Karpas-422 (cell line): ENCODE data around the gene PITPNC1. TPM values are rescaled to one million over a fixed set of nuclear protein-coding genes. Genes with fewer than 3 reads are reported as not detected.

Experiments used
- DNase-seq: peaks from one replicate; pipeline ENCODE4 v3.0.0-alpha.2; 2015
- H2AFZ ChIP-seq: fragments of 200-600 bp; sonication (generic); 2 replicates; pipeline ENCODE4 v1.6.1; 2014; ENCODE audit warnings: antibody characterized with exemption, low read length, mixed read lengths
- H3K27ac ChIP-seq: fragments of 200-600 bp; sonication (generic); 2 replicates; pipeline ENCODE4 v1.5.1; 2014; ENCODE audit warnings: mild to moderate bottlenecking, low read length, moderate library complexity
- H3K27me3 ChIP-seq: fragments of 200-600 bp; sonication (generic); 2 replicates; pipeline ENCODE4 v1.6.1; 2014; ENCODE audit warnings: low read length, mixed read lengths
- H3K36me3 ChIP-seq: fragments of 200-600 bp; sonication (generic); 2 replicates; pipeline ENCODE4 v1.6.1; 2014; ENCODE audit warnings: low read length, mixed read lengths; ENCODE audit not compliant: insufficient read depth
- H3K4me1 ChIP-seq: fragments of 200-600 bp; sonication (generic); 2 replicates; pipeline ENCODE4 v1.6.1; 2014; ENCODE audit warnings: mild to moderate bottlenecking, low read length, mixed read lengths
- H3K4me2 ChIP-seq: fragments of 200-600 bp; sonication (generic); 2 replicates; pipeline ENCODE4 v1.6.1; 2014; ENCODE audit warnings: low read length, low read depth, mild to moderate bottlenecking; ENCODE audit not compliant: poor library complexity, severe bottlenecking
- H3K4me3 ChIP-seq: fragments of 200-600 bp; sonication (generic); 2 replicates; pipeline ENCODE4 v1.5.1; 2014; ENCODE audit warnings: mild to moderate bottlenecking, antibody characterized with exemption, low read length, mixed read lengths
- H3K79me2 ChIP-seq: fragments of 200-600 bp; sonication (generic); 2 replicates; pipeline ENCODE4 v1.6.1; 2014; ENCODE audit warnings: mild to moderate bottlenecking, low read length, mixed read lengths
- H3K9ac ChIP-seq: fragments of 200-600 bp; sonication (generic); 2 replicates; pipeline ENCODE4 v1.6.0; 2014; ENCODE audit warnings: low read length
- H3K9me2 ChIP-seq: fragments of 200-600 bp; sonication (generic), shearing (Covaris generic); replicated peaks from 2 replicates; pipeline ENCODE4 v1.6.0; 2014; ENCODE audit warnings: mild to moderate bottlenecking, low read length, moderate library complexity; ENCODE audit not compliant: insufficient read depth
- H3K9me3 ChIP-seq: fragments of 300-700, 200-600 bp; sonication (generic); 2 replicates; pipeline ENCODE4 v1.6.1; 2014; ENCODE audit warnings: low read length, mixed read lengths
- H4K20me1 ChIP-seq: fragments of 200-600 bp; sonication (generic); 2 replicates; pipeline ENCODE4 v1.6.1; 2014; ENCODE audit warnings: mild to moderate bottlenecking, antibody characterized with exemption, low read length, low read depth; ENCODE audit not compliant: insufficient read depth
- total RNA-seq: library from RNA; depleted of rRNA; stranded (reverse); fragments of >200 nt; shearing (Covaris generic); gene quantifications from 2 replicates; pipeline ENCODE4 v1.2.3, GENCODE V29; 2014; ENCODE audit warnings: low replicate concordance

The PITPNC1 gene
- total RNA-seq, 1 experiment from 2014 or later, result 3.8 TPM

- no peaks in the 10 kb centered on the region; the same call in 1 of the 2 replicates for H4K20me1 ChIP-seq
Observed at GRCh38 chr17:67435786-67436185, 58.7 kb downstream of the PITPNC1 start.

DNA sequence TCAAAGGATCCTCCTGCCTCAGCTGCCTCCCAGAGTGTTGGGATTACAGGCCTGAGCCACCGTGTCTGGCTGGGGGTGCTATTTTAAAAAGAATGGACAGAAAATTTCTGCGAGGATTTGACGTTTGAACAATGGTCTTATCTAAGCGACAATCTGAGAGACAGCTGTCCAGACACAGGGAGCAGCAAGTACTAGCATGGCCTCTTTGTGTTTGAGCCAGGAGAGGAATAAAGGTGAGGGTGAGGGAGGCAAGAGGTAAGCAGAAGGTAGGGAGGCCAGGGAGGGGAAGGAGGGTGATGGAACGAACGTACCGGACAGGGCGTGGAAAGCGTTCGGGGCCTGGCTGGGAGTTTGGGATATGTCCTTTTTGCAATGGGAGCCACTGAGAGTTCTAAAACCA lies 59.2 kb downstream of the PITPNC1 start:
- H4K20me1 ChIP-seq, result peaks cover under 1% of the 10 kb centered on the region; the same call in 1 of the 2 replicates
- H3K36me3 ChIP-seq, result no peaks in the 10 kb centered on the region
- H3K4me3 ChIP-seq, result no peak overlapping the region
- H2AFZ ChIP-seq, result no peak overlapping the region
- no peak for DNase-seq
- no peak overlapping the region for H3K9ac ChIP-seq
- H3K4me1 ChIP-seq, result no peaks in the 10 kb centered on the region
- H3K9me3 ChIP-seq, result no peaks in the 10 kb centered on the region
- H3K79me2 ChIP-seq, result no peaks in the 10 kb centered on the region
- H3K4me2 ChIP-seq, result no peak overlapping the region
- H3K27me3 ChIP-seq, result no peaks in the 10 kb centered on the region
- H3K9me2 ChIP-seq, result no peaks in the 10 kb centered on the region
- H3K27ac ChIP-seq, result no peak overlapping the region

More at GRCh38 chr17:67435786-67436185, 58.7 kb downstream of the PITPNC1 start:
- Histone ChIP-seq H3K27me3 (no peaks in the 10 kb centered on the region), H3K27ac (no peak overlapping the region), H3K9me3 (no peaks in the 10 kb centered on the region), H2AFZ (no peak overlapping the region), H3K9ac (no peak overlapping the region), H3K4me3 (no peak overlapping the region), H3K79me2 (no peaks in the 10 kb centered on the region), H3K9me2 (no peaks in the 10 kb centered on the region), H3K4me2 (no peak overlapping the region), H3K4me1 (no peaks in the 10 kb centered on the region), H3K36me3 (no peaks in the 10 kb centered on the region)
- no peak for DNase-seq

DNA sequence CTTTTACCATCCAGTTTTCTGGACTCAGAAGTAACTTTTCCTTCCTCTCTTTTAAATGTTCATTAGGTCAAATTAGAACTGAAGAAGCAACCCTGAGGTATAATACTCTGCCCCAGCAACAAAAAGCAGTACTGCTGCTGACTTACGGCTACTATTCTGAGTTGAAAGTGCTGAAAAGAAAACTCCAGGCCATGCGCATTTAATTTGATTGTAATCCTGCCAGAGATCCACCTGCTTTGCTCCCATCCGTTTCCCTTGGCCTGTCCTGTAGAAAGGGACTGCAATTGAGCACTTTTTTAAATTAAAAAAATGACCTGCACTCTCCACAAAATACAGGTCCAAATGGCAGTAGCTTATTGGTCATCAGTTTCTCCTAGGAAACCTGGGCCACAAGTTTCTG lies 61.6 kb downstream of the PITPNC1 start:
- H3K4me1 ChIP-seq, result no peaks in the 10 kb centered on the region
- peaks cover 7% of the 10 kb centered on the region; the same call in 1 of the 2 replicates for H4K20me1 ChIP-seq
- H3K79me2 ChIP-seq, result no peaks in the 10 kb centered on the region
- no peaks in the 10 kb centered on the region for H3K9me3 ChIP-seq
- no peak overlapping the region for H2AFZ ChIP-seq
- H3K4me2 ChIP-seq, result no peak overlapping the region
- no peaks in the 10 kb centered on the region for H3K36me3 ChIP-seq
- H3K9ac ChIP-seq, result no peak overlapping the region
- H3K9me2 ChIP-seq, result no peaks in the 10 kb centered on the region
- DNase-seq, result no peak
- no peak overlapping the region for H3K4me3 ChIP-seq
- no peaks in the 10 kb centered on the region for H3K27me3 ChIP-seq
- H3K27ac ChIP-seq, result no peak overlapping the region

- no peaks in the 10 kb centered on the region for H3K36me3 ChIP-seq
- no peaks in the 10 kb centered on the region for H3K79me2 ChIP-seq
- no peak overlapping the region for H3K4me3 ChIP-seq
- H4K20me1 ChIP-seq, result peaks cover 7% of the 10 kb centered on the region; the same call in 1 of the 2 replicates
- no peaks in the 10 kb centered on the region for H3K4me1 ChIP-seq
- no peaks in the 10 kb centered on the region for H3K9me2 ChIP-seq
- H2AFZ ChIP-seq, result no peak overlapping the region
- H3K9ac ChIP-seq, result no peak overlapping the region
- no peaks in the 10 kb centered on the region for H3K9me3 ChIP-seq
- H3K27ac ChIP-seq, result no peak overlapping the region
- no peak for DNase-seq
- H3K4me2 ChIP-seq, result no peak overlapping the region
- no peaks in the 10 kb centered on the region for H3K27me3 ChIP-seq
Observed at GRCh38 chr17:67439269-67439668, 62.2 kb downstream of the PITPNC1 start.

DNA sequence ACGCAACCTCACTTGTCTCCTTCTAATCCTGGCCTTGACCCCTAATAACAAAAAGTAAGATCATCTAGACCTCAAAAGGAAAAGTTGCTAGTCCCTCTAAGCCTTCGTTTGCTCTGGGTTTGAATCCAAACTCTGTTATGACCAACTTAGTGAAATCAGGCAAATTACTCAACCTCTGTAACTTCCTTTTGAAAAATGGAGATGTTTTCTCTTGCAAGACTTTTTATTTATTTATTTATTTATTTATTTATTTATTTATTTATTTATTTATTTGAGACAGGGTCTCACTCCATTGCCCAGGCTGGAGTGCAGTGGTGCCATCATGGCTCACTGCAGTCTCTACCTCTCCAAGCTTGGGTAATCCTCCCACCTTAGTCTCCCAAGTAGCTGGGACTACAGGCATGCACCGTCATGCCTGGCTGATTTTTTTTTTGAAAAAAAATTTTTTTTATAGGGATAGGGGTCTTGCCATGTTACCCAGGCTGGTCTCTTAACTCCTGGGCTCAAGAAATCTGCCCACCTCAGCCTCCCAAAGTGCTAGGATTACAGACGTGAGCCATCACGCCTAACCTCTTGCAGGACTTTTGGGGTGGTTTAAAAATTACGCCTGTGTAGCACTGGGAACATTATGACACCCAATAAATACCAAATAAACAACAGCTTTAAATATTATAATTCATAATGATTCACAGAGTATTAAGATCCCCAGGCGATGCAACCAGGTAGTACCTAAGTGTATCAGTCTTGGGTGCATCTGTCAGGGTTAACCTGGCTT lies 63.4 kb downstream of the PITPNC1 start:
- no peak overlapping the region for H3K4me2 ChIP-seq

DNA sequence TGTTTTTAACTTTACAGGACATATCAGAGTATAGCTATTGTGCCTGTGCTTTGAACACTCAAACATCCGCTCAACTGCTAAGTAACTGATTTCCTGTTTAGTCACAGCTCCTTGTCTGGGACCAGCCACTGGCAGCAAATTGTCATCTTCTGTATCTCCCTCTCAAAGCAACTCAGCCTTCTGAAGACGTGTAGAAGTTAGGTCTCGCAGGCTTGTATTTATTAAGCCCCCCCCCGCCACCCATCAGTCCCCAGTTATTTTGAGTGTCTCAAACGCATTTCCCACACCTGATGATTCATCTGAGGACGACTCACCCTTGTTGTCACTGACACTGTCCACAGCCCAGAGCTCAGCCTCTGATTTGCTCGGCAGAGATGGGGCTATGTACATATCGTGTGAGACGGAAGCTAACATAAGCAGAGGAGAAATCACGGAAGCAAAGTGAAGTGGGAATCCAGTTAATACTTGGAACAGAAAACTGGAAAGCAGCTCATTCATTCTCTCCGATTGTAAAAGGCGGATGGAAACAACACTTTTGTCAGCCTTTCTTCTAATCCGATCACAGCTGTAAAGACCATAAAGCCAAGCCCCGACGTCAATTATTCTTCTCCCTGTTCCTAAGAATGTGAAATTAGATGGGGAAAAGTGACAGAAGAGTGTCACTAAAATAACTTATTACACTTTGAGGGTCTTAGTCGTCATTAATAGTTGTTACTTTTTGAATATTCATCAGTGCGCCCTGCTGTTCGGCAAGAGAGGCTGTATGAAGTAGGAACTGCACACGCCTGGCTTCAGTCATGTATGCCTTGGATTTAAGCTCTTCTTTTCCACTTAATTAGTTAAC lies 64.2 kb downstream of the PITPNC1 start:
- Histone ChIP-seq H3K4me2 (no peak overlapping the region), H3K27me3 (no peaks in the 10 kb centered on the region), H3K79me2 (no peaks in the 10 kb centered on the region), H3K9me3 (no peaks in the 10 kb centered on the region), H3K36me3 (no peaks in the 10 kb centered on the region), H3K9me2 (no peaks in the 10 kb centered on the region), H2AFZ (no peak overlapping the region), H3K4me3 (no peak overlapping the region), H3K27ac (no peak overlapping the region), H3K4me1 (no peaks in the 10 kb centered on the region), H4K20me1 (peaks cover 7% of the 10 kb centered on the region; the same call in 1 of the 2 replicates), H3K9ac (no peak overlapping the region)
- no peak for DNase-seq

More for the DNA sequence above, 63.4 kb downstream of the PITPNC1 start:
- Histone ChIP-seq H3K4me3 (no peak overlapping the region), H3K9me3 (no peaks in the 10 kb centered on the region), H2AFZ (no peak overlapping the region), H3K9me2 (no peaks in the 10 kb centered on the region), H3K9ac (no peak overlapping the region), H3K79me2 (no peaks in the 10 kb centered on the region), H3K27me3 (no peaks in the 10 kb centered on the region), H4K20me1 (peaks cover 7% of the 10 kb centered on the region; the same call in 1 of the 2 replicates), H3K4me1 (no peaks in the 10 kb centered on the region), H3K36me3 (no peaks in the 10 kb centered on the region), H3K27ac (no peak overlapping the region)
- no peak for DNase-seq

DNA sequence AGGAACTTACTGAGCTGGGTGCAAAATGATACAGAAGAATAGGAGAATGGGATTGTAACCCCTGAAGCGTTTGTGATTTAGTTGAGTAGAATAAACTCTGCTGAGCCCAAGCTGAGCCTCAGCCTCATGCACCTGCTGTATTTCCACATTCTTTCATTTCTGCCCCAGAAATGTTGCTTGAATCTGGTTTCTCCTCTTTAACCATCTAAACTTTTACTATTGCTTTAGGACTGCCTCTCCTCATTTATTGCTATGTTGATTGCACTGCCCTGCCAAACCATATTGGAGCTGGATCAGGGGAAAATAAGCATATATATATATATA lies 64.8 kb downstream of the PITPNC1 start:
- no peaks in the 10 kb centered on the region for H3K36me3 ChIP-seq
- DNase-seq, result no peak
- no peaks in the 10 kb centered on the region for H3K9me2 ChIP-seq
- no peaks in the 10 kb centered on the region for H3K4me1 ChIP-seq
- no peaks in the 10 kb centered on the region for H3K9me3 ChIP-seq
- H3K4me2 ChIP-seq, result no peak overlapping the region
- H3K4me3 ChIP-seq, result no peak overlapping the region
- H3K27ac ChIP-seq, result no peak overlapping the region
- no peaks in the 10 kb centered on the region for H3K27me3 ChIP-seq
- no peak overlapping the region for H3K9ac ChIP-seq
- peaks cover 7% of the 10 kb centered on the region; the same call in 1 of the 2 replicates for H4K20me1 ChIP-seq
- H3K79me2 ChIP-seq, result no peaks in the 10 kb centered on the region
- no peak overlapping the region for H2AFZ ChIP-seq
